ENCODE measurements around the gene STK16. TPM values are rescaled to one million over a fixed set of nuclear protein-coding genes. Genes with fewer than 3 reads are reported as not detected.

The STK16 gene
- polyA plus RNA-seq, 6 donors from 2014 or later: 14.7 to 28.3 (median 21.9) TPM

DNA sequence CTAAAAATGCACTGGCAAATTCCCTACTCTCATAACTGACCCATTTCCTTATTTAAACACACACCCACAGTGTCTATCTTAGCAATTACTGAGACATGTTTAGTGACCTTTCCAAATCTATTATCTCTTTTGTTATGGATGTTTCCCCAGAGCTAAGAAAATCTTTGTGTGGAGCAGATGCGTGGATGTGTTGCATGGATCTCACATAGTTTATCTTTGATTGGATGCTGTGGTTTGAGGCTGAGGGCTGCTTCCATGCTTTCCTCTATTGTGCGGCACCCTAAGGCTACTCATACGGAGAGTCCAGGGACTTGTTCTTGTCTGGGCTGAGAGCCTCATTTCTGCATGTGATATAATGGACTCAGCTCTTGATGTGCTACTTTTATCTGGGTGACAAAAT is 10.9 kb upstream of the STK16 start:
- Mint-ChIP-seq H3K4me3 (peak overlapping the region in 2 of 8 donors; percentile 5 to 31), H3K27me3 (no peaks in the 10 kb centered on the region), H3K9me3 (no peaks in the 10 kb centered on the region), H3K4me1 (peaks cover 26 to 30% (median 28%) of the 10 kb centered on the region in 3 donors), H3K36me3 (peaks cover 12 to 37% of the 10 kb centered on the region in 2 donors), H3K27ac (peak overlapping the region in 2 of 6 donors; percentile 9 to 85)
- ATAC-seq (ENCODE audit: low read depth in 2 of 2) (no peak), DNase-seq (no peak)

DNA sequence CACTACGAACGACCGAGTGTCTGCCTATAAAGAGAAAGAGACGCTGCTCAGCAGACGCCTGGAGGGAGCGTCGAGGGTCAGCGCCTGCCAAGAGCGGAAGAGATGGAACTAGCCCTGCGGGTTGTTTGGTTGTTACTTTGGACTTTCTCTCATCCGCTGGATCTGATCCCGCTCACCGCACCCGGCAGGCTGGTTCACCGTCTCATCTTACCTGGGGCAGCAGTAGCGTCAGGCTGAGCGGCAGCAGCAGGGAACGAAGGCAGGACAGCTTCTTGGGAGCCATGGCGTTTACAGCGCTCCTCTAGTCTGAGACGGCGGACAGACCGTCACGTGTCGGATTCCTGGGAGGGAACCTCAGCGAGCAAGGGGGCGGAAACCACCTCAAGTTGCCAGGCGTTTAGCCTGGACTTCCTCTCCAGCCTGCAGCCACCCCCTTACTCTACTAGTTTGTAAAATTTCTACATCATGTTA is 2.0 kb upstream of the STK16 start:
- no peak for ATAC-seq (ENCODE audit: low read depth in 2 of 2)
- peak overlapping the region; percentile 42 to 84 (median 70) for H3K4me3 Mint-ChIP-seq
- no peaks in the 10 kb centered on the region for H3K9me3 Mint-ChIP-seq
- H3K36me3 Mint-ChIP-seq: no peaks in the 10 kb centered on the region
- H3K27ac Mint-ChIP-seq: peak overlapping the region in 5 of 6 donors; percentile 23 to 81 (median 78)
- H3K27me3 Mint-ChIP-seq: no peaks in the 10 kb centered on the region
- no peak for DNase-seq
- H3K4me1 Mint-ChIP-seq: peaks cover 18 to 51% (median 38%) of the 10 kb centered on the region in 3 donors

DNA sequence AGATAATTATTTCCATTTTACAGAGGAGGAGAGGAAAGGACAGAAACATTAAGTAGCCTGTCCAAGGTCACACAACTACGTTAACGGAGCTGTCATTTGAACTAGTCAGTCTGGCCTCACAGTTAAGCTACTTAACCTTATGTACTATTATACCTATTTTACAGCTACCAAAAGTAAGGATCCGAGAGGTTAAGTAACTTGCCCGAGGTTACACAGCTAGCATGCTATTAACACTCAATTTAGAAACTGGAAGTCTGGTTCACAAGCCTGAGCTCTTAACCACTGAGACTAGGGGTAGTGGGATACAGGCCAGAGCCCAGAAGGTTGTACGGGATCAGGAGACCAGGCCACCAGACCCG is 511 bp upstream of the STK16 start:
- H3K4me3 Mint-ChIP-seq: peak overlapping the region; percentile 78 to 95 (median 91)
- no peaks in the 10 kb centered on the region for H3K9me3 Mint-ChIP-seq
- DNase-seq (no peak), ATAC-seq (ENCODE audit: low read depth in 2 of 2) (no peak)
- no peaks in the 10 kb centered on the region for H3K36me3 Mint-ChIP-seq
- no peaks in the 10 kb centered on the region for H3K27me3 Mint-ChIP-seq
- peaks cover 28 to 65% (median 53%) of the 10 kb centered on the region in 3 donors for H3K4me1 Mint-ChIP-seq
- H3K27ac Mint-ChIP-seq: peak overlapping the region; percentile 93 to 99 (median 98)

DNA sequence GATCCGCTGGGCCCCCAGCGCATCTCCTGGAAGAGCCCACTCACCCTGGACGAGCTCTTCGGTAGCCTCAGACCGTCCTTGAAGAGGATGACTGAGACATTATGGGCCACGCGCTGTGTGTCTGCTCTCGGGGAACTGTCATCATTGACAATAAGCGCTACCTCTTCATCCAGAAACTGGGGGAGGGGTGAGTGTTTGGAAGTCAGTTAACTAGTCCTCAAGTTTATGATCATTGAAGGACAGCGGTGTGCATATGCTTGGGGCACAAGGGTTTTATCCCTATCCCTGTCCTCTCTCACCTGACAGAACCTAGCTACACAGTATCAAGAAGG is 586 bp downstream of the STK16 start:
- Mint-ChIP-seq H3K4me3 (peak overlapping the region; percentile 78 to 95 (median 91)), H3K27me3 (no peaks in the 10 kb centered on the region), H3K9me3 (no peaks in the 10 kb centered on the region), H3K36me3 (peaks cover 0 to 3% of the 10 kb centered on the region in 2 donors), H3K27ac (peak overlapping the region; percentile 93 to 99 (median 98)), H3K4me1 (peaks cover 39 to 76% (median 64%) of the 10 kb centered on the region in 3 donors)
- DNase-seq (no peak), ATAC-seq (ENCODE audit: low read depth in 2 of 2) (no peak)

DNA sequence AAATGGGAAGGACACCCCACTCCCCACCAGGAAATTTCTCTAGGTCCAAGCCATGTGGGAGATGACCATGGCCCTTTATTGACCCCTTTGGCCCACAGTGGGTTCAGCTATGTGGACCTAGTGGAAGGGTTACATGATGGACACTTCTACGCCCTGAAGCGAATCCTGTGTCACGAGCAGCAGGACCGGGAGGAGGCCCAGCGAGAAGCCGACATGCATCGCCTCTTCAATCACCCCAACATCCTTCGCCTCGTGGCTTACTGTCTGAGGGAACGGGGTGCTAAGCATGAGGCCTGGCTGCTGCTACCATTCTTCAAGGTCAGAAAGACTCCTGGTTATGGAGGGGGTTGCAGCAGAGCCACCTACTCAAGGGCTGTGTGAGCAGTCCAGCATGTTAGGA is 1.3 kb downstream of the STK16 start:
- Mint-ChIP-seq H3K4me1 (peaks cover 45 to 83% (median 66%) of the 10 kb centered on the region in 3 donors), H3K27me3 (no peaks in the 10 kb centered on the region), H3K9me3 (no peaks in the 10 kb centered on the region), H3K4me3 (peak overlapping the region; percentile 51 to 95 (median 84)), H3K36me3 (peaks cover 0 to 7% of the 10 kb centered on the region in 2 donors), H3K27ac (peak overlapping the region in 4 of 6 donors; percentile 70 to 93 (median 82))
- no peak for DNase-seq
- no peak for ATAC-seq (ENCODE audit: low read depth in 2 of 2)

DNA sequence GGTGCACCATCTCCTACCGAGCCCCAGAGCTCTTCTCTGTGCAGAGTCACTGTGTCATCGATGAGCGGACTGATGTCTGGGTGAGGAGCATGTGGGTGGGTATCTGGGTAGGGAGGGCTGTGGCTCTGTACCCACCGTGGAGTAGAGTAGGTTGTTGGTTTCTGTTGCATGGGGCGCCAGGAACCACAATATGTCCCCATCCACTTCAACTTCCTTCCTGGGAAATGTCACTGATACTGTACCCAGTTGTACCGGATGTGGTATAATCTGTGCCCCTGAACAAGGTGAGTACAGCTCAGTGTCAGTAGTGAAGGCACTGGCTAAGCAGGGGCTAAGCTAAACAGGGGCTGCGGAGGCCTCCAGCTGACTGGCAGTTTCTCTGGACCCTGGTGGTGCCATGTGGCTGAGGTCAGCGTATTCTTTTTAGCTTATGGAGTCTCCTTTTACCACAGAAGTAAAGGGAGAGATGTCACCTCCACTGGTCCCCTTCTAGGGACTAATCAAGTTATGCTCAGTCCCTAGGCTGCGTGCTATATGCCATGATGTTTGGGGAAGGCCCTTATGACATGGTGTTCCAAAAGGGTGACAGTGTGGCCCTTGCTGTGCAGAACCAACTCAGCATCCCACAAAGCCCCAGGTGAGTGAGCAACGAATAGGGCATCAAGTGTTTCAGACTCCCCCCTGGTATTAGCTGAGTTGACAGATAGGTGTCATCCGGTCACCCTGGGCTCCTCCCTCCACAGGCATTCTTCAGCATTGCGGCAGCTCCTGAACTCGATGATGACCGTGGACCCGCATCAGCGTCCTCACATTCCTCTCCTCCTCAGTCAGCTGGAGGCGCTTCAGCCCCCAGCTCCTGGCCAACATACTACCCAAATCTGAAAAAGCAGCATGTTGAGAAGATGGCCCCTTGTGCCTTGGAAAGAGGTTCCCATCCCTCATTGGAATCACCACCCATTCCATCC is 2.7 kb downstream of the STK16 start:
- DNase-seq (peak; percentile 55), ATAC-seq (ENCODE audit: low read depth in 2 of 2) (peak; percentile 49 to 57)
- H3K4me3 Mint-ChIP-seq: peak overlapping the region; percentile 62 to 95 (median 90)
- H3K9me3 Mint-ChIP-seq: no peaks in the 10 kb centered on the region
- H3K27ac Mint-ChIP-seq: peak overlapping the region; percentile 63 to 94 (median 90)
- H3K27me3 Mint-ChIP-seq: no peaks in the 10 kb centered on the region
- H3K4me1 Mint-ChIP-seq: peaks cover 55 to 93% (median 78%) of the 10 kb centered on the region in 3 donors
- H3K36me3 Mint-ChIP-seq: peaks cover 0 to 7% of the 10 kb centered on the region in 2 donors

DNA sequence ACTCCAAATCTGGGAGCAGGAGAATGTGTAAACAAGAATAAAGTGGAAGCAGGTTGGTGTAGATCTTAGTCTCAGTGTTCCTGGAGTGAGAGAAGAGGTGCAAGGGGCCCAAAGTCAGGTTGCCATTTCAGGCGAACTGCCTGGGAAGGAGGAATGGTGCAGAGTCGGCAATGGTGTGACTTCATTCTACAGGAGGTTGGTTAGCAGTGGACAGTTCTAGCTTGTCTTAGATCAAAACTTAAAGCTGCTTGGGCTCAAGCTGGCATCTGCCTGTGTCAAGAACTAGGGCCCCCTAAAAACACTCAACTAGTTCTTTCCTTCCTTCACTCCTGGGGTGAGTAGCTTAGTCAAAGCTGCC is 3.5 kb downstream of the STK16 start:
- ATAC-seq (ENCODE audit: low read depth in 2 of 2): no peak
- Mint-ChIP-seq H3K27ac (peak overlapping the region in 5 of 6 donors; percentile 93 to 94 (median 94)), H3K9me3 (no peaks in the 10 kb centered on the region), H3K27me3 (no peaks in the 10 kb centered on the region), H3K4me3 (peak overlapping the region; percentile 78 to 95 (median 91)), H3K36me3 (peaks cover 0 to 7% of the 10 kb centered on the region in 2 donors), H3K4me1 (peaks cover 52 to 85% (median 77%) of the 10 kb centered on the region in 3 donors)
- no peak for DNase-seq

DNA sequence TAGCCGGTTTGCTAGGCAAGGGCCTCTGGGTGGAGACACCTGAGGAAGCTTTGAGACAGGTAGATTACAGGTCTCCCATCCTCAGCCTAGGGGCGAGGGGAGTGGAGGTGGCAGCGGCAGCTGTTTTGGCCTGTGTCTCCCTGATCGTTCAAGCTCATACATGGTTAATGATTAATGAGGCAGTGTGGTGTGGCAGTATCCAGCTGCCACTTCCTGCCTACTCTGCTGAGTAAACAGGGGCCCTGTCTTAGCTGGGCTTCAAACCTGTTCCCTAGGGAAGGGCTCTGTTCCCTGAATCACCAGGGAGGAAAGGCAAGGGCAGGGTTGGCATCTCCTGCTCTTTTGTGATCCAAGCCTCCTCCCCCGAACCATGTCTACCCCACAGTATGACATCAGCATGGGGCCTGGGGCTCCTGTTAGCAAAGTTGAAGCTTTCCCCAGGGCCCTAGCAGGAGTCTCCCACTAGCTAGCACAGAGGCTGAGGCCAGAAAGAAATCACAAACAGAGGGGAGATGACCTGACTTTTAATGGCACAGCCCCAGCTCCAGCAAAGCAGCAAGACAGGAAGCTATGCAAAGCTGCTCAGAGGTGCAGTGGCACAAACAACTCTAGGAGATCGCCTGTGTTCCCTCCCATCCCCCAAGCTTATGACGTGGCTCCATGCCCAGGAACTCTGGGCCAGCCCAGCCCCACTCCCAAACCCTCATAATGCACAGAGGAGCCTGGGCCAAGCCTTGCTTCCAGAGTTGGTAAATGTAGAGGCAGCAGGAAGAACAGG is 4.1 kb downstream of the STK16 start:
- DNase-seq: peak; percentile 40
- Mint-ChIP-seq H3K4me1 (peaks cover 52 to 81% (median 77%) of the 10 kb centered on the region in 3 donors), H3K27ac (peak overlapping the region; percentile 93 to 95 (median 94)), H3K36me3 (peaks cover 0 to 7% of the 10 kb centered on the region in 2 donors), H3K27me3 (no peaks in the 10 kb centered on the region), H3K9me3 (no peaks in the 10 kb centered on the region), H3K4me3 (peak overlapping the region; percentile 78 to 95 (median 91))
- no peak for ATAC-seq (ENCODE audit: low read depth in 2 of 2)

DNA sequence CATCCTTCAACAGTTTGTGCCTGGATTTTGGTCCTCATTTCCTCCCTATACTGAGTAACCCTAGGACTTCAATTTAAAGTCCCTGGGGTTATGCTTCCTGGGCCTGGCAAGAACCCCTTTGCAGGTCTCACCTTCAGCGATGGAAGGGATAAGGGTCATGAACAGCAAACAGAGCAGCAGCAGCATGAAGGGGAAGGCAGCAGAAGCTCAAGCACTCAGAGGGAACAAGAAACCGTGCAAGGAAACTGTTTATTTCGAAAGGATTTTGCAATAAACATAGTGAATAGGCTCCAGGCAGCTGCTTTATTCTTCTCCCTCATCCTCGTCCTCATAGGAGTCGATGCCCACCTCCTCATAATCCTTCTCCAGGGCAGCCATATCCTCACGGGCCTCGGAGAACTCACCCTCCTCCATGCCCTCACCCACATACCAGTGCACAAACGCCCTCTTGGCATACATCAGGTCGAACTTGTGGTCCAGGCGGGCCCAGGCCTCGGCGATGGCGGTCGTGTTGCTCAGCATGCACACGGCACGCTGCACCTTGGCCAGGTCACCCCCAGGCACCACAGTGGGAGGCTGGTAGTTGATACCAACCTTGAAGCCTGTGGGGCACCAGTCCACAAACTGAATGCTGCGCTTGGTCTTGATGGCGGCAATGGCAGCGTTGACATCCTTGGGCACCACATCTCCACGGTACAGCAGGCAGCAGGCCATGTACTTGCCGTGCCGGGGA is 4.9 kb downstream of the STK16 start:
- H3K27ac Mint-ChIP-seq: peak overlapping the region in 5 of 6 donors; percentile 59 to 94 (median 93)
- H3K4me1 Mint-ChIP-seq: peaks cover 57 to 84% (median 79%) of the 10 kb centered on the region in 3 donors
- ATAC-seq (ENCODE audit: low read depth in 2 of 2) (no peak), DNase-seq (no peak)
- no peaks in the 10 kb centered on the region for H3K27me3 Mint-ChIP-seq
- H3K9me3 Mint-ChIP-seq: no peaks in the 10 kb centered on the region
- H3K36me3 Mint-ChIP-seq: peaks cover 0 to 7% of the 10 kb centered on the region in 2 donors
- H3K4me3 Mint-ChIP-seq: peak overlapping the region; percentile 78 to 95 (median 91)

DNA sequence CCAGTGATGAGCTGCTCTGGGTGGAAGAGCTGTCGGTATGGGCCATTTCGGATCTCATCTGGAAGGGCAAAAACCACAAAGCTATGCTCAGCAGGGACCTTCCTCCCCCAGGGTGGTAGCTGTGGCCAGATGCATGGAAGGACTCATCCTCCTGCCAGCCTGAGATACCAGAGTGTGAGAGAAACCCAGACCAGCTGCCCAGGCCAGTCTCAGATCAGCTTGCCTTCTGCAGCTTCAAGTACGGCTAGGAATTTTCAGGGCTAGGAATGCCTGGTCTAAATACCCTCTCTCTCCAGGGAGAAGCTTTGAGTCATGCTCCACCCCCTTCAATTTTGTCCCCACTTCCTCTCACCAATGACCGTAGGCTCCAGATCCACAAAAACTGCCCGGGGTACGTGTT is 6.4 kb downstream of the STK16 start:
- DNase-seq (no peak), ATAC-seq (ENCODE audit: low read depth in 2 of 2) (no peak)
- H3K27me3 Mint-ChIP-seq: no peaks in the 10 kb centered on the region
- H3K4me1 Mint-ChIP-seq: peaks cover 60 to 75% (median 74%) of the 10 kb centered on the region in 3 donors
- H3K4me3 Mint-ChIP-seq: peak overlapping the region; percentile 78 to 95 (median 90)
- peak overlapping the region in 4 of 6 donors; percentile 12 to 97 (median 84) for H3K27ac Mint-ChIP-seq
- peaks cover 0 to 7% of the 10 kb centered on the region in 2 donors for H3K36me3 Mint-ChIP-seq
- H3K9me3 Mint-ChIP-seq: no peaks in the 10 kb centered on the region

DNA sequence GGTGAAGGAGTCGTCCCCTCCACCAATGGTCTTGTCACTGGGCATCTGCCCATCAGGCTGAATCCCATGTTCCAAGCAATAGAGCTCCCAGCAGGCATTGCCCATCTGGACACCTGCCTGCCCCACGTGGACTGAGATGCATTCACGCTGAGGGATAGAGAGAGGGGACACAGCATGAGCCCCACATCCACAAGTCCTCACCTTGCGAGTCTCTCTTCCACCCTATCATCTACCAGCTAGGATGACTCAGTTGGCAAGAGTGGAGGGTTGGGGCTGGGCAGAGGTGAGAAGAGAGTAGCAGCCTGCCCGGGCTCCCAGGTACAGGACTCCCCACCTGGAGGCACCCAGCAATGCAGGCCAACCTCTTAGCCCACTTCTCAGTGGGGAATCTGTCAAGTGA is 6.8 kb downstream of the STK16 start:
- peak overlapping the region in 4 of 6 donors; percentile 12 to 97 (median 84) for H3K27ac Mint-ChIP-seq

DNA sequence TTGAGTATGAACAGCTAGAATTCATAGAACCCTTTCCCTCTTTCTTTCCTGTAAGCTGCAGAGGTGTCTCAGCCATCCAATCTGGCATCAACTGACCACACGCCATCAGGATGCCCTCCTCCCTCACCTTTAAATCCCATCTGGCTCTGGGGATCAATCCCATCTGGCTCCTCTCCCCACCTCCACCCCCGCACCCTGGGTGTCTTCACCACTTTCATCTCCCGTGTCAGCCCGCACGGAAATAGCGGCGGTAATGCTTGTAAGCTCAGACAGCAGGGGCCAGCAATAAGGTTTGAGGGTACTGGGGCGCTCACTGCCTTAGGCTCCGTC is 7.3 kb downstream of the STK16 start:
- Mint-ChIP-seq H3K27me3 (no peaks in the 10 kb centered on the region), H3K36me3 (peaks cover 0 to 7% of the 10 kb centered on the region in 2 donors), H3K4me3 (peak overlapping the region; percentile 78 to 95 (median 90)), H3K27ac (peak overlapping the region; percentile 74 to 97 (median 88)), H3K9me3 (no peaks in the 10 kb centered on the region), H3K4me1 (peaks cover 58 to 66% (median 66%) of the 10 kb centered on the region in 3 donors)
- DNase-seq (no peak), ATAC-seq (ENCODE audit: low read depth in 2 of 2) (no peak)

More for the DNA sequence above, 6.8 kb downstream of the STK16 start:
- H3K27me3 Mint-ChIP-seq: no peaks in the 10 kb centered on the region
- H3K9me3 Mint-ChIP-seq: no peaks in the 10 kb centered on the region
- peak overlapping the region; percentile 78 to 95 (median 90) for H3K4me3 Mint-ChIP-seq
- DNase-seq (no peak), ATAC-seq (ENCODE audit: low read depth in 2 of 2) (no peak)
- peaks cover 60 to 71% (median 70%) of the 10 kb centered on the region in 3 donors for H3K4me1 Mint-ChIP-seq
- H3K36me3 Mint-ChIP-seq: peaks cover 0 to 7% of the 10 kb centered on the region in 2 donors

Data from naive B cell (primary cell).